GM18951 (cell line): ENCODE results near the gene LTB4R.

Experiments used
- POLR2A ChIP-seq: IDR thresholded peaks from 4 replicates; pipeline ENCODE4 v1.6.1; 2011; ENCODE audit warnings: mild to moderate bottlenecking; ENCODE audit not compliant: insufficient read length, insufficient read depth; ENCODE audit errors: extremely low read depth
- in situ Hi-C: fragments of 300-500 bp; cut with MboI; formaldehyde crosslinking; loops from one replicate; pipeline ENCODE4 v1.12.0; 2022; ENCODE audit warnings: low sequenced_read_pairs, mixed read lengths, inconsistent platforms; ENCODE audit not compliant: unreplicated experiment

Gene LTB4R

DNA sequence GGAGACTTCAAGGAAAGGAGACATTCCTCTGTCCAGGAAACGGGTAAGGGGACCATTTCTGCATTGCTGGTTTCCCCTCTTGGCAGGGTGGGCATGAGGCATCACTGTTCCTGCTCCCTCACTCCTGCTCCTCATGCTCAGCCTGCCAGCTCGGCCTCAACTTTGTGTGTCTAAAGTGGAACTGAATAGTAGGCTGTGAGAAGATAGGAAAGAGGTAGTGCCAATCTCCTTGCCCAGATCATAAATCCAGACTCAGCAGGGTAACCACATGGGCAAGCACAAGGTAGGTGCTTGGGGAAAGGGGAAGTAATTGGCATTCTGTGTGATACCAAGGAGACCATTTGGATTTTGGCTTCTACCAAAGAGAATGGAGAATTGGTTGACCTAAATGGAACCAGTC lies 2.6 kb downstream of the LTB4R start:
- TF ChIP-seq POLR2A = no peak

GRCh38 chr14:24314377-24315193 lies 3.3 kb downstream of the LTB4R start:
- TF ChIP-seq POLR2A = no peak
- in situ Hi-C loops = no loop called here

More for the DNA sequence above, 2.6 kb downstream of the LTB4R start:
- in situ Hi-C loops = no loop called here

- in situ Hi-C loops = no loop called here
- TF ChIP-seq POLR2A = no peak
Observed at GRCh38 chr14:24315243-24315806, 4.0 kb downstream of the LTB4R start.

- TF ChIP-seq POLR2A = no peak
- in situ Hi-C loops = no loop called here
Observed at GRCh38 chr14:24315807-24316596, 4.7 kb downstream of the LTB4R start.

DNA sequence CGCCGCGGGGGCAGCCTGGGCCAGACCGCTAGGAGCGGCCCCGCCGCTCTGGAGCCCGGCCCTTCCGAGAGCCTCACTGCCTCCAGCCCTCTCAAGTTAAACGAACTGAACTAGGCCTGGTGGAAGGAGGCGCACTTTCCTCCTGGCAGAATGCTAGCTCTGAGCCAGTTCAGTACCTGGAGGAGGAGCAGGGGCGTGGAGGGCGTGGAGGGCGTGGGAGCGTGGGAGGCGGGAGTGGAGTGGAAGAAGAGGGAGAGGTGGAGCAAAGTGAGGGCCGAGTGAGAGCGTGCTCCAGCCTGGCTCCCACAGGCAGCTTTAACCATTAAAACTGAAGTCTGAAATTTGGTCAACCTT lies 5.3 kb downstream of the LTB4R start:
- TF ChIP-seq POLR2A = no peak
- in situ Hi-C loops = no loop called here

GRCh38 chr14:24317141-24317928 lies 6.0 kb downstream of the LTB4R start:
- in situ Hi-C loops = no loop called here
- TF ChIP-seq POLR2A = no peak

- in situ Hi-C loops = no loop called here
Observed at GRCh38 chr14:24321212-24321975, 10.1 kb downstream of the LTB4R start.

DNA sequence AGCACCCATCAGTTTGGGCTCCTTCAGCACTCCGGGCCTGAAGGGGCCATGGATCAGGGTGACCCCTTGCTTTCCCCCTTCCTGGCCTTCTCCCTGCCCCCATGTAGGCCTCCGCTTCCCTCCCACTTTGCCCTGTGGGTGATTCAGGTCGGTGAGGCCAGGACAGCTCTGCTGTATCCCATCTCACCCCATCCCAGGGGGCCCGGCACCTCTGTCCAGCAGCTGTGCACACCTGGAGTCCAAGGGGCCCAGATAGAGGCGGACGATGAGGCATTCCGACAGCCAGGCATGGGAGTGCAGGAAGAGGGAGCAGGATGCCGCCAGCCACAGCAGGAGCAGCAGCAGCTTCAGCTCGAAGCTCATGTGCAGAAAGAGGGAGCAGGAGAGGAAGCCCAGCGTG lies 11.4 kb downstream of the LTB4R start:
- TF ChIP-seq POLR2A = no peak
- in situ Hi-C loops = no loop called here

More at GRCh38 chr14:24321212-24321975, 10.1 kb downstream of the LTB4R start:
- TF ChIP-seq POLR2A = no peak

DNA sequence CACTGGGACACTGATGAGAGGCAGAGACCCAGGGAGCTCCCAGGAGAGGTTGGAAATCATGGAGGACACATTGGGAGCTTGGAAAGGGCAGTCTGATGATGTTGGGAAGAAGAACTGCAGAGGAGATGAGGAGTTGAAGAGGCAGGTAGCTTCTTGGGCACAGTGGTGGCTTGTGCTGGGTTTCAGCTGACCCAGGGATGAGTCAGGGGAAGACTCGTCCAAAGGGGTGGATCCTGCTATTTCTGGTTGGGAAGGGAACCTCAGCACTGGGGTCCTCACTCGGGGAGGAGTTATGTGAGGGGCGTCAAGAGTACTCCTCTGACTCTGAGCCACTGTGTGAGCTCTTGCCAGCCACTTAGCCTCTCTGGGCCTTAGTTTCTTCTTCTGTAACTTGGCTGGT lies 12.0 kb downstream of the LTB4R start:
- in situ Hi-C loops = no loop called here
- TF ChIP-seq POLR2A = no peak

- no peak for TF ChIP-seq POLR2A
- in situ Hi-C loops = no loop called here
Observed at GRCh38 chr14:24324024-24324423, 12.7 kb downstream of the LTB4R start.

- in situ Hi-C loops = no loop called here
- TF ChIP-seq POLR2A = no peak
Observed at GRCh38 chr14:24325041-24325530, 13.8 kb downstream of the LTB4R start.

DNA sequence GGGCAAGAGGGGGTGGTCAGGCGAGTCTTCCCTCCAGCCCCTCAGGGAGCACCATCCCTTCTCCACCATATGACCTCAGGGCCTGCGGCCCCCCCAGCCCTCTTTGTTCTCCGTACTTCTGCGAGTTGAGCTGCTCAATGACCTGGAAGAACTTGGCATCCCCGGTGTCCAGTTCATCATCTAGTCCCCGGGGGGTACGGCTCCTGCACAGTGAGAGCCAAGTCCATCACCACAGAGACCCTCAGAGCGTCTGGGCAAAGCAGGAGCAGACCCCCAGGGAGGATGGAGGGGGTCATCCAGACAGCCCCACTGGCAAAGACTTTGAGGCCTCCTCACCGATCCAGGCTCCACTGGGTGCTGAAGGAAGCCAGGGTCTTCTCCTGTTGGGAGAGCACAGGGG lies 14.7 kb downstream of the LTB4R start:
- in situ Hi-C loops = no loop called here
- no peak for TF ChIP-seq POLR2A
